Measurements from ENCODE around the gene SRC.

DNA sequence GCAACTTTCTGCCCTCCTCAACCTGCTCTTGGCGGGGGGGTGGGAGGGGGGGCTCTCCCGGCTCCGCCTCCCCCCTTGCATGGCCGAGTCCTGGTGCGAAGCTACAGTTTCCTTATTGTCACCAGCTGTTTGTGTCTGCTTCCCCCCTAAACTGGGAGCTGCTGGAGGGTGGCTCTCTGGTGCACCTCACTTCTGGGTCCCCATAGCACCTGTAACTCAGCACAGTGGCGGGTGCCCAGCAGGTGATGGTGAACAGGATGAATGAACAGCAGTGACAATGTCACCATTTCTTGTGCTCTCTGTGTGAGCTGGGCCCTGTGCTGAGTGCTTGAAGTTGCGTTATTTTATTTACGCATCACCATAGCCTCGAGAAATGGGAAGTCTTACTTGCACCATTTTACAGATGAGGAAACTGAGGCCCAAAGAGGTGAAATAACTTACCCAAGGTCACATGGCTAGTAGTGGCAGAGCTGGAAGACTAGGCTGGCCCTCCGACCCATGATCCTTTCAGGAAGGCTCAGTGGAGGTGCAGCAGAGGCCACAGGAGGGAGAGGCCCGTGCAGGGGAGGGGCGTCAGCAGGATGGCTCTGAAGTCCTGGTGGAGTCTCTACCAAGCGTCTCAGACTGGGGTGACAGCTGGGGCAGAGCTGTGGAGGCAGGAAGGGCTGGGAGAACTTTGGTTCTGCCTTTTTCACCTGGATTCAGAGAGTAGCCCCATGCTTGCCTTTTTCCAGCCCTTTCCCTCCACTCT lies 41.8 kb downstream of the SRC start:
- no peak for TF ChIP-seq GATA2 (IDR thresholded peaks at IDR 0.05; ENCODE audit: low read depth, low read length)
- no peak for TF ChIP-seq GATA3 (IDR thresholded peaks at IDR 0.05; ENCODE audit: low read depth, low read length)

Data from SH-SY5Y (cell line).